RWPE2 (cell line): ENCODE results near the gene TTLL8.

Experiments
- ATAC-seq: fragments of 200-7000 bp; cut with Tn5 transposase; 3 replicates; pipeline ENCODE4 v1.9.1; 2021; ENCODE audit warnings: low read depth
- DNase-seq: peaks from one replicate; pipeline ENCODE4 v3.0.0-alpha.2; 2020; ENCODE audit warnings: low spot score
- H3K27ac ChIP-seq: fragments of 450-650 bp; 2 replicates; pipeline ENCODE4 v1.5.1; 2017; ENCODE audit warnings: mild to moderate bottlenecking; ENCODE audit not compliant: poor library complexity, severe bottlenecking
- H3K27me3 ChIP-seq: fragments of 250-450 bp; sonication (Bioruptor Pico); 2 replicates; pipeline ENCODE4 v1.5.1; 2021; ENCODE audit warnings: mild to moderate bottlenecking, moderate library complexity; ENCODE audit not compliant: insufficient read depth, poor library complexity, severe bottlenecking
- H3K36me3 ChIP-seq: fragments of 250-450 bp; sonication (Bioruptor Pico); 2 replicates; pipeline ENCODE4 v1.5.1; 2020; ENCODE audit warnings: low read depth, mild to moderate bottlenecking, moderate library complexity
- H3K4me1 ChIP-seq: fragments of 250-450 bp; sonication (Bioruptor Pico); 2 replicates; pipeline ENCODE4 v1.5.1; 2021; ENCODE audit warnings: mild to moderate bottlenecking, moderate library complexity; ENCODE audit not compliant: insufficient read depth, poor library complexity, severe bottlenecking
- H3K4me3 ChIP-seq: fragments of 250-450 bp; sonication (Bioruptor Pico); 2 replicates; pipeline ENCODE4 v1.5.1; 2021; ENCODE audit warnings: mild to moderate bottlenecking, moderate library complexity; ENCODE audit not compliant: severe bottlenecking
- H3K9me3 ChIP-seq: fragments of 250-450 bp; sonication (Bioruptor Pico); 2 replicates; pipeline ENCODE4 v1.5.1; 2021; ENCODE audit warnings: mild to moderate bottlenecking, moderate library complexity; ENCODE audit not compliant: severe bottlenecking
- TF ChIP-seq, protein P1 (sequence below): fragments of 450-650 bp; IDR thresholded peaks from one replicate; pipeline ENCODE4 v1.5.1; 2017; ENCODE audit warnings: mild to moderate bottlenecking, moderate library complexity; ENCODE audit not compliant: poor library complexity, severe bottlenecking

Gene TTLL8

DNA sequence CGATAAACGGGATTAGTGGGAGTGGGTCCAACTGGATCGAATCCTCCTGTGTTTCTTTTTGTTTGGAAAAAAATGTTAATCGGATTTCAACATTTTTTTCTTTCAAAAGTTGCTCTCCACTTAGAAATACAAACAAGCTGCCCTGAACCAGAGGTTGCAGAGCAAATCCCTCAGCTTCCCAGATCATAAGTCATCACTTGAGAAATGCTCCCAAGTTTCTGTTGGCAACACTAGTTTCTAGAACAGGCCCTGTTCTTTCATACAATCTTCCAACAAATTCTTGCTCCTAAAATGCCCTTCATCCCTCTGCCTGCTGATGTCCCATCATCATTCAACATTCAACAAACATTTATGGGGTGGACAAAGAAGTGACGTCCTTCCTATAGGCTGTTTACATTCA is 28.4 kb upstream of the TTLL8 start:
- Histone ChIP-seq H3K4me3 (no peak overlapping the region), H3K36me3 (no peaks in the 10 kb centered on the region), H3K27ac (no peak overlapping the region), H3K4me1 (peaks cover 10% of the 10 kb centered on the region), H3K27me3 (no peaks in the 10 kb centered on the region), H3K9me3 (no peaks in the 10 kb centered on the region)
- TF ChIP-seq, protein P1, sequence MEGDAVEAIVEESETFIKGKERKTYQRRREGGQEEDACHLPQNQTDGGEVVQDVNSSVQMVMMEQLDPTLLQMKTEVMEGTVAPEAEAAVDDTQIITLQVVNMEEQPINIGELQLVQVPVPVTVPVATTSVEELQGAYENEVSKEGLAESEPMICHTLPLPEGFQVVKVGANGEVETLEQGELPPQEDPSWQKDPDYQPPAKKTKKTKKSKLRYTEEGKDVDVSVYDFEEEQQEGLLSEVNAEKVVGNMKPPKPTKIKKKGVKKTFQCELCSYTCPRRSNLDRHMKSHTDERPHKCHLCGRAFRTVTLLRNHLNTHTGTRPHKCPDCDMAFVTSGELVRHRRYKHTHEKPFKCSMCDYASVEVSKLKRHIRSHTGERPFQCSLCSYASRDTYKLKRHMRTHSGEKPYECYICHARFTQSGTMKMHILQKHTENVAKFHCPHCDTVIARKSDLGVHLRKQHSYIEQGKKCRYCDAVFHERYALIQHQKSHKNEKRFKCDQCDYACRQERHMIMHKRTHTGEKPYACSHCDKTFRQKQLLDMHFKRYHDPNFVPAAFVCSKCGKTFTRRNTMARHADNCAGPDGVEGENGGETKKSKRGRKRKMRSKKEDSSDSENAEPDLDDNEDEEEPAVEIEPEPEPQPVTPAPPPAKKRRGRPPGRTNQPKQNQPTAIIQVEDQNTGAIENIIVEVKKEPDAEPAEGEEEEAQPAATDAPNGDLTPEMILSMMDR = no peak
- ATAC-seq = no peak
- no peak for DNase-seq

DNA sequence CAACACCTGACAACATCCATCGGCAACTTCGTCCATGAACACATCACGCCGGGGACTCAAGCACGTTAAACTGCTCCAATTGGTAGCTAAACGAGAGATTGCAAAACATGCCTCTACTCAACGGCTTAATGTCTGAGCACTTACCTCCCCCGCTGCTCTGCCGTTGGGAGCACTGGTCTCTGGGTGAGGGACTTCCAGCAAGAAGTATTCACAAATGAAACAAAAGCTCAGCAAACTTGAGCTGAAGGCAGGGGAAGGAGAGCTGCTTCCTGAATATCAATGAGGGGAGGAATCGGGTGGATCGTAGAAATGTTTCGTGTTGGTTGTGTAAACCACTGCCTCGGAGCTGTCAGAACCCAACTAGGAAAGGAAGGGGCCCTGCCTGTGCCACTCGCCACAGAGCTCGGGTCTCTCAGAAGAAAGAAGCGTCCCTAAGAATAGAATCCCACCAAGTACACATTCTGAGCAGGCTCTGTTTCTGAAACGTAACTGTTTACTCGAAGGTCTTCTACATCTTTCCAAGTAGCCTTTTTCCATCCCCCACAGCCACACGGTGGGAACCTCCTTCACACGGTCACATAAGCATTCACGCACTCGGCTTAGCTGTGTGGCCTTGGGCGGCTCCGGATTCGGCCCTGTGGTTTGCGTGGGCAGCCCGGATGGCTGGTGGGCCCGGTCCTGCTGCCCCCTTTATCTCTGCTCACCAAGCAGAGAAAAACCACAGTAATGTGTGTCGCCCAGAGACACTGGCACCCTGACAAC is 27.3 kb upstream of the TTLL8 start, which contains the start of gene MLC1:
MLC1 (minus strand) TSS at position 216 of the 762 bp plus-strand sequence. CDS start 524 bp downstream, outside the sequence.
- no peak for ATAC-seq
- Histone ChIP-seq H3K27me3 (no peaks in the 10 kb centered on the region), H3K27ac (no peak within 1 kb of the TSS), H3K4me3 (no peak within 1 kb of the TSS), H3K9me3 (no peaks in the 10 kb centered on the region), H3K36me3 (no peaks in the 10 kb centered on the region), H3K4me1 (peaks cover 10% of the 10 kb centered on the region)
- no peak for DNase-seq
- TF ChIP-seq, protein P1 = no peak

DNA sequence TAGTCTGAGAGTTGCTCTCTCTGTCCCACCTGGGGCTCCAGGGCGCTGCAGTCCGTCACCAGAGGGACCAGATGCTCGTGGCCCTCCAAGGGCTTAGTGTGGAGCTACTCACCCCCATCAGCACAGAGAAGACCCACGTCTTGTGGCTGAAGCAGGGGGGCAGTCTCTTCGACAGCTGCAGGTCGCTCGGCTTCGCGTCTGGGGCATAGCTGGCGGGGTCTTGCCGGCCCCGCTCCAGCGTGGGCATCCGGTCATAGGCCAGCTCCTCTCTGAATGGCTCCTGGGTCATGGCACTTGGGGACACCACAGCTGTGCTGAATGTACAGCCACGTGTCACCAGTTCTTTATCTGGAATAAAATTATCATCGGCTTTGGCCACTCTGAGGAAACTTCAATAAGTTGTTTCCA is 26.5 kb upstream of the TTLL8 start:
- H3K4me1 ChIP-seq = peaks cover 10% of the 10 kb centered on the region
- H3K27ac ChIP-seq = no peak overlapping the region
- DNase-seq (no peak), ATAC-seq (no peak)
- no peak overlapping the region for H3K4me3 ChIP-seq
- no peaks in the 10 kb centered on the region for H3K9me3 ChIP-seq
- TF ChIP-seq, protein P1 = no peak
- H3K36me3 ChIP-seq = no peaks in the 10 kb centered on the region
- H3K27me3 ChIP-seq = no peaks in the 10 kb centered on the region

DNA sequence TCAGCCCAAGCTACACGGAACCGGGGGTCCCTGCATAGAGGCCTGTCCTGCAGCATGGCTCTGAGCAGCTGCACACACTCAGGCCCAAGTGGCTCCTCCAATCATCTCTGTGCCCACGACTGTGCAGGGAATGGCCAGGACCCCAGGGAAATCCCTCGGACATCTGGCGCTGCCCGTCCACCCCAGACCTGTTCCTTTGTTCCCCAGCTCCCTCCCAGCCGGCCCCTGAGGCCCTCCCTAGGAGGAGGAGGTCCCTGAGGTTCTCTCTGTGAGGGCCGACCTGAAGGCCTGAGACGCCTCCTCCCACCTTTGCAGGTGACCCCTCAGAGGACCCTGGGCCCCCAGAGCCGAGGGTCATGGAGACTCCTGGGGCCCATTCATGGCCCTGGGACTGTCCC is 26.0 kb upstream of the TTLL8 start:
- TF ChIP-seq, protein P1 = no peak
- no peaks in the 10 kb centered on the region for H3K27me3 ChIP-seq
- H3K4me1 ChIP-seq = peaks cover 10% of the 10 kb centered on the region
- no peak for ATAC-seq
- H3K4me3 ChIP-seq = no peak overlapping the region
- DNase-seq = no peak
- no peak overlapping the region for H3K27ac ChIP-seq
- no peaks in the 10 kb centered on the region for H3K9me3 ChIP-seq
- no peaks in the 10 kb centered on the region for H3K36me3 ChIP-seq

DNA sequence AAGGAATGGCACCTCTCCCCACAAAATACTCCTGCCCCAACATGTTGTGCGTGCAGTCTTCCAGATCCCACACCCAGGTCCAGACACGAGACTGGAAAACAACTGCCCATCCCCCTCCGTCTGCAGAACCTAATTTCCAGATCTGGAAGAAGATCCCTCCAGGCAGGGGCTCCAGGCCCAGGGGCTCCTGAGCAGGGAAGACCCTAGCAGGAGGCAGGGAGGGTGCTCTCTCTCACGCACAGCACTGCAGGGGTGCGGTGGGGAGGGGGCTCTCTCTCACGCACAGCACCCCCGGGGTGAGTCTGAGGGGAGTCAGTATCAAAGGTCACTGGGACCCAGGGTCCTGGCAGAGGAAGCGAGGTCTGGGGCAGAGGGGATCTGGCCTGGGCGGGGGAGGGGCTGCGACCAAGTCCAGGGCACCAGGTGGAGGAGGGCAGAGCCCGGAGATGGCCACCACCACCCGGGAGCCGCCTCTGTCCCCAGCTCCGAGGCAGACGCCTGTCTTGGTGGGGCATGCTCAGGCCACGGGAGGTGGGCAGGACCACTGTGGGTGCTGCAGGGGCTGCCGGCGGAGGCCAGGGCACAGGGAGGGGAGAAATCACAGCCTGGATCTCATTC is 25.5 kb upstream of the TTLL8 start:
- TF ChIP-seq, protein P1 = no peak
- no peaks in the 10 kb centered on the region for H3K27me3 ChIP-seq
- H3K27ac ChIP-seq = no peak overlapping the region
- H3K9me3 ChIP-seq = no peaks in the 10 kb centered on the region
- H3K36me3 ChIP-seq = no peaks in the 10 kb centered on the region
- ATAC-seq (no peak; the same call in 2 of the 3 replicates), DNase-seq (no peak)
- no peak overlapping the region for H3K4me3 ChIP-seq
- H3K4me1 ChIP-seq = peaks cover 10% of the 10 kb centered on the region
